ENCODE data around the gene MMP20. TPM values are rescaled to one million over a fixed set of nuclear protein-coding genes. Genes with fewer than 3 reads are reported as not detected.

The MMP20 gene
- total and polyA plus RNA-seq, 5 donors: not detected

GRCh38 chr11:102622258-102622657 lies 2.9 kb downstream of the MMP20 start:
- no peaks in the 10 kb centered on the region for H3K9me3 ChIP-seq (ENCODE audit: control insufficient read depth, low read length)
- intact Hi-C loops (cut with DNase I): no loop called here
- WGBS: 63% methylated on average over 5 of the region's 5 CpGs

GRCh38 chr11:102620818-102621561 lies 4.1 kb downstream of the MMP20 start:
- DNase-seq (peak; percentile 49 to 58 (median 56)), ATAC-seq (peak in 1 of 2 donors; percentile 91)
- Histone ChIP-seq H3K27ac (ENCODE audit: low read length) (no peak overlapping the region), H3K4me1 (ENCODE audit: control insufficient read depth, insufficient read depth, low read length) (no peaks in the 10 kb centered on the region), H3K27me3 (ENCODE audit: control insufficient read depth, insufficient read depth) (no peaks in the 10 kb centered on the region), H3K9me3 (ENCODE audit: control insufficient read depth, low read length) (no peaks in the 10 kb centered on the region), H3K4me3 (ENCODE audit: low read length) (no peak overlapping the region)
- intact Hi-C loops (cut with DNase I): no loop called here
- WGBS: 59% methylated on average over 12 of the region's 12 CpGs

More at GRCh38 chr11:102622258-102622657, 2.9 kb downstream of the MMP20 start:
- no peak for ATAC-seq
- H3K27ac ChIP-seq (ENCODE audit: low read length): no peak overlapping the region
- no peak for DNase-seq
- H3K4me1 ChIP-seq (ENCODE audit: control insufficient read depth, insufficient read depth, low read length): no peaks in the 10 kb centered on the region
- H3K27me3 ChIP-seq (ENCODE audit: control insufficient read depth, insufficient read depth): no peaks in the 10 kb centered on the region
- H3K4me3 ChIP-seq (ENCODE audit: low read length): no peak overlapping the region

- intact Hi-C loops (cut with DNase I): no loop called here
- DNase-seq (no peak), ATAC-seq (no peak)
- no peak overlapping the region for H3K27ac ChIP-seq (ENCODE audit: low read length)
- H3K4me3 ChIP-seq (ENCODE audit: low read length): no peak overlapping the region
- no peaks in the 10 kb centered on the region for H3K4me1 ChIP-seq (ENCODE audit: control insufficient read depth, insufficient read depth, low read length)
- H3K9me3 ChIP-seq (ENCODE audit: control insufficient read depth, low read length): no peaks in the 10 kb centered on the region
- H3K27me3 ChIP-seq (ENCODE audit: control insufficient read depth, insufficient read depth): no peaks in the 10 kb centered on the region
Measured at GRCh38 chr11:102620179-102620578, 5.0 kb downstream of the MMP20 start.

- intact Hi-C loops (cut with DNase I): no loop called here
- no peak overlapping the region for H3K4me3 ChIP-seq (ENCODE audit: low read length)
- H3K9me3 ChIP-seq (ENCODE audit: control insufficient read depth, low read length): no peaks in the 10 kb centered on the region
- ATAC-seq (no peak), DNase-seq (no peak)
- 72% methylated on average over 1 of the region's 1 CpG for WGBS
- no peaks in the 10 kb centered on the region for H3K27me3 ChIP-seq (ENCODE audit: control insufficient read depth, insufficient read depth)
- H3K4me1 ChIP-seq (ENCODE audit: control insufficient read depth, insufficient read depth, low read length): no peaks in the 10 kb centered on the region
- H3K27ac ChIP-seq (ENCODE audit: low read length): no peak overlapping the region
Measured at GRCh38 chr11:102617466-102618008, 7.6 kb downstream of the MMP20 start.

- WGBS: 87% methylated on average over 3 of the region's 3 CpGs
- no peaks in the 10 kb centered on the region for H3K4me1 ChIP-seq (ENCODE audit: control insufficient read depth, insufficient read depth, low read length)
- intact Hi-C loops (cut with DNase I): no loop called here
- no peak overlapping the region for H3K27ac ChIP-seq (ENCODE audit: low read length)
- H3K4me3 ChIP-seq (ENCODE audit: low read length): no peak overlapping the region
- ATAC-seq: no peak
- no peaks in the 10 kb centered on the region for H3K27me3 ChIP-seq (ENCODE audit: control insufficient read depth, insufficient read depth)
- no peaks in the 10 kb centered on the region for H3K9me3 ChIP-seq (ENCODE audit: control insufficient read depth, low read length)
- DNase-seq: no peak
Measured at GRCh38 chr11:102615894-102616432, 9.2 kb downstream of the MMP20 start.

- Histone ChIP-seq H3K27ac (ENCODE audit: low read length) (no peak overlapping the region), H3K9me3 (ENCODE audit: control insufficient read depth, low read length) (no peaks in the 10 kb centered on the region), H3K27me3 (ENCODE audit: control insufficient read depth, insufficient read depth) (no peaks in the 10 kb centered on the region), H3K4me3 (ENCODE audit: low read length) (no peak overlapping the region), H3K4me1 (ENCODE audit: control insufficient read depth, insufficient read depth, low read length) (no peaks in the 10 kb centered on the region)
- intact Hi-C loops (cut with DNase I): no loop called here
- DNase-seq (peak in 1 of 3 donors; percentile 36), ATAC-seq (no peak)
- WGBS: 67% methylated on average over 7 of the region's 7 CpGs
Measured at GRCh38 chr11:102615077-102615893, 9.8 kb downstream of the MMP20 start.

- H3K9me3 ChIP-seq (ENCODE audit: control insufficient read depth, low read length): no peaks in the 10 kb centered on the region
- DNase-seq (no peak), ATAC-seq (no peak)
- WGBS: 92% methylated on average over 2 of the region's 2 CpGs
- no peak overlapping the region for H3K4me3 ChIP-seq (ENCODE audit: low read length)
- no peak overlapping the region for H3K27ac ChIP-seq (ENCODE audit: low read length)
- H3K27me3 ChIP-seq (ENCODE audit: control insufficient read depth, insufficient read depth): no peaks in the 10 kb centered on the region
- H3K4me1 ChIP-seq (ENCODE audit: control insufficient read depth, insufficient read depth, low read length): no peaks in the 10 kb centered on the region
- intact Hi-C loops (cut with DNase I): loop anchor here in 1 of 4 donors (5.0 kb wide), 1 partner anchor 327 kb away; no protein-coding TSS in a partner anchor
Measured at GRCh38 chr11:102614485-102614884, 10.6 kb downstream of the MMP20 start.

GRCh38 chr11:102614031-102614430 lies 11.1 kb downstream of the MMP20 start:
- 86% methylated on average over 2 of the region's 2 CpGs for WGBS
- H3K27me3 ChIP-seq (ENCODE audit: control insufficient read depth, insufficient read depth): no peaks in the 10 kb centered on the region
- H3K4me3 ChIP-seq (ENCODE audit: low read length): no peak overlapping the region
- no peak for DNase-seq
- ATAC-seq: no peak
- H3K9me3 ChIP-seq (ENCODE audit: control insufficient read depth, low read length): no peaks in the 10 kb centered on the region
- no peaks in the 10 kb centered on the region for H3K4me1 ChIP-seq (ENCODE audit: control insufficient read depth, insufficient read depth, low read length)
- H3K27ac ChIP-seq (ENCODE audit: low read length): no peak overlapping the region
- intact Hi-C loops (cut with DNase I): loop anchor here in 1 of 4 donors (5.0 kb wide), 1 partner anchor 327 kb away; no protein-coding TSS in a partner anchor

GRCh38 chr11:102613450-102613849 lies 11.7 kb downstream of the MMP20 start:
- DNase-seq (no peak), ATAC-seq (no peak)
- Histone ChIP-seq H3K4me1 (ENCODE audit: control insufficient read depth, insufficient read depth, low read length) (no peaks in the 10 kb centered on the region), H3K9me3 (ENCODE audit: control insufficient read depth, low read length) (no peaks in the 10 kb centered on the region), H3K27ac (ENCODE audit: low read length) (no peak overlapping the region), H3K4me3 (ENCODE audit: low read length) (no peak overlapping the region), H3K27me3 (ENCODE audit: control insufficient read depth, insufficient read depth) (no peaks in the 10 kb centered on the region)
- WGBS: 54% methylated on average over 1 of the region's 1 CpG
- intact Hi-C loops (cut with DNase I): loop anchor here in 1 of 4 donors (5.0 kb wide), 1 partner anchor 326 kb away; no protein-coding TSS in a partner anchor

- ATAC-seq: no peak
- no peaks in the 10 kb centered on the region for H3K4me1 ChIP-seq (ENCODE audit: control insufficient read depth, insufficient read depth, low read length)
- no peak for DNase-seq
- no peaks in the 10 kb centered on the region for H3K9me3 ChIP-seq (ENCODE audit: control insufficient read depth, low read length)
- intact Hi-C loops (cut with DNase I): loop anchor here in 1 of 4 donors (5.0 kb wide), 1 partner anchor 324 kb away; no protein-coding TSS in a partner anchor
- H3K27me3 ChIP-seq (ENCODE audit: control insufficient read depth, insufficient read depth): no peaks in the 10 kb centered on the region
- H3K27ac ChIP-seq (ENCODE audit: low read length): no peak overlapping the region
- H3K4me3 ChIP-seq (ENCODE audit: low read length): no peak overlapping the region
- 68% methylated on average over 4 of the region's 4 CpGs for WGBS
Measured at GRCh38 chr11:102611291-102611690, 13.8 kb downstream of the MMP20 start.

Measured in right cardiac atrium (tissue), 5 donors.